Glomerular visceral epithelial cell (primary cell): Measurements from ENCODE around the gene C3orf70.
A peak's percentile ranks its signal among the peaks of the same experiment; 100 is the strongest.

ENCODE experiments used
- DNase-seq: peaks from one replicate; pipeline ENCODE4 v3.0.0-alpha.2; 2016; ENCODE audit errors: extremely low spot score

C3orf70 gene

GRCh38 chr3:185087419-185087818 is 65.4 kb downstream of the C3orf70 start:
- no peak for DNase-seq

GRCh38 chr3:185084901-185085300 is 68.0 kb downstream of the C3orf70 start:
- DNase-seq: no peak

- no peak for DNase-seq
These were observed 68.5 kb downstream of the C3orf70 start for GRCh38 chr3:185084402-185084801.

- no peak for DNase-seq
These were observed 70.0 kb downstream of the C3orf70 start for GRCh38 chr3:185082829-185083228.

- peak; percentile 53 for DNase-seq
These were observed 70.7 kb downstream of the C3orf70 start for GRCh38 chr3:185082149-185082548.

GRCh38 chr3:185081521-185081920 is 71.3 kb downstream of the C3orf70 start:
- DNase-seq: no peak

- no peak for DNase-seq
These were observed 73.2 kb downstream of the C3orf70 start for GRCh38 chr3:185079625-185080024.

- no peak for DNase-seq
These were observed 76.6 kb downstream of the C3orf70 start for GRCh38 chr3:185076219-185076618.

GRCh38 chr3:185075547-185075946 is 77.3 kb downstream of the C3orf70 start:
- no peak for DNase-seq

GRCh38 chr3:185071287-185071800 is 81.5 kb downstream of the C3orf70 start:
- no peak for DNase-seq

GRCh38 chr3:185070491-185071286 is 82.2 kb downstream of the C3orf70 start:
- peak; percentile 22 for DNase-seq

- no peak for DNase-seq
These were observed 83.5 kb downstream of the C3orf70 start for GRCh38 chr3:185069037-185070030.

GRCh38 chr3:185067173-185067572 is 85.7 kb downstream of the C3orf70 start:
- DNase-seq: no peak

GRCh38 chr3:185066251-185066650 is 86.6 kb downstream of the C3orf70 start:
- DNase-seq: no peak

- DNase-seq: no peak
These were observed 87.8 kb downstream of the C3orf70 start for GRCh38 chr3:185065059-185065458.

GRCh38 chr3:185063431-185063830 is 89.4 kb downstream of the C3orf70 start:
- no peak for DNase-seq

- DNase-seq: no peak
These were observed 90.7 kb downstream of the C3orf70 start for GRCh38 chr3:185062191-185062590.

GRCh38 chr3:185060655-185061054 is 92.2 kb downstream of the C3orf70 start:
- no peak for DNase-seq

- no peak for DNase-seq
These were observed 93.1 kb downstream of the C3orf70 start for GRCh38 chr3:185059766-185060165.

GRCh38 chr3:185058796-185059195 is 94.1 kb downstream of the C3orf70 start:
- DNase-seq: no peak

- no peak for DNase-seq
These were observed 95.0 kb downstream of the C3orf70 start for GRCh38 chr3:185057829-185058228.

GRCh38 chr3:185056908-185057307 is 96.0 kb downstream of the C3orf70 start:
- DNase-seq: no peak
